Measurements from ENCODE around the gene HYDIN.

- TF ChIP-seq CTCF (IDR thresholded peaks at IDR 0.05) (no peak), CHD2 (IDR thresholded peaks at IDR 0.05; ENCODE audit: low read length, partially characterized antibody) (no peak), EZH2phosphoT487 (IDR thresholded peaks at IDR 0.05; ENCODE audit: borderline replicate concordance, low read depth) (no peak), ELF1 (IDR thresholded peaks at IDR 0.05) (no peak), REST (IDR thresholded peaks at IDR 0.05; ENCODE audit: low read depth, low read length) (no peak), MAX (IDR thresholded peaks at IDR 0.05; ENCODE audit: low read depth) (no peak), JUND (IDR thresholded peaks at IDR 0.05) (no peak), SMC3 (IDR thresholded peaks at IDR 0.05; ENCODE audit: low read depth, low read length) (no peak), POLR2AphosphoS5 (IDR thresholded peaks at IDR 0.05; ENCODE audit: low read depth, low read length) (no peak), IRF3 (IDR thresholded peaks at IDR 0.05; ENCODE audit: low read depth, low read length) (no peak), EP300 (IDR thresholded peaks at IDR 0.05; ENCODE audit: borderline replicate concordance in 1 of 2, low read depth in 1 of 2, low read length in 1 of 2) (no peak), FOXM1 (IDR thresholded peaks at IDR 0.05; ENCODE audit: low read depth) (no peak), MXI1 (IDR thresholded peaks at IDR 0.05; ENCODE audit: low read depth, low read length) (no peak), TCF12 (IDR thresholded peaks at IDR 0.05) (no peak)
These were observed 426.3 kb downstream of the HYDIN start for GRCh38 chr16:70804153-70804733.
